ENCODE measurements around the gene ZNF425.
"Not testable (repeated sequence)": the region's sequence is repeated elsewhere in the genome, so short reads cannot be mapped to it uniquely, and the experiment has no call there.

Gene ZNF425

DNA sequence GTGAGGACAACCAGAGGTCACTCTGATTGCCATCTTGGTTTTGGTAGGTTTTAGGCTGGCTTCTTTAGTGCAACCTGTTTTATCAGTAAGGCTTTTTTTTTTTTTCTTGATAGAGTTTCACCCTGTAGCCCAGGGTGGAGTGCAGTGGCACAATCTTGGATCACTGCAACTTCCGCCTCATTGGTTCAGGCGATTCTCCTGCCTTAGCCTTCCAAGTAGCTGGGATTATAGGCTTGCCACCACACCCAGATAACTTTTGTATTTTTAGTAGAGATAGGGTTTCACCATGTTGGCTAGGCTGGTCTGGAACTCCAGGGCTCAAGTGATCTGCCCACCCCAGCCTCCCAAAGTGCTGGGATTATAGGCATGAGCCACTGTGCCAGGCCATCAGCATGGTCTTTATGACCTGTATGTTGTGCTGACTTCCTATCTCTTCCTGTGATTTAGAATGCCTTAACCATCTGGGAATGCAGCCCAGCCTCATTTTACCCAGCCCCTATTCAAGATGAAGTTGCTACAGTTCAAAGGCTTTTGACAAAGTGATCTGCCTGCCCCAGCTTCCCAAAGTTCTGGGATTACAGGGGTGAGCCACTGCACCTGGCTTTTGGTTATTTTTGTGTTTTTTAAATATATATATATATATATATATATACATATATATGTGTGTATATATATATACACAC, 7.0 kb upstream of the ZNF425 start:
- DNase-seq: no peak

DNA sequence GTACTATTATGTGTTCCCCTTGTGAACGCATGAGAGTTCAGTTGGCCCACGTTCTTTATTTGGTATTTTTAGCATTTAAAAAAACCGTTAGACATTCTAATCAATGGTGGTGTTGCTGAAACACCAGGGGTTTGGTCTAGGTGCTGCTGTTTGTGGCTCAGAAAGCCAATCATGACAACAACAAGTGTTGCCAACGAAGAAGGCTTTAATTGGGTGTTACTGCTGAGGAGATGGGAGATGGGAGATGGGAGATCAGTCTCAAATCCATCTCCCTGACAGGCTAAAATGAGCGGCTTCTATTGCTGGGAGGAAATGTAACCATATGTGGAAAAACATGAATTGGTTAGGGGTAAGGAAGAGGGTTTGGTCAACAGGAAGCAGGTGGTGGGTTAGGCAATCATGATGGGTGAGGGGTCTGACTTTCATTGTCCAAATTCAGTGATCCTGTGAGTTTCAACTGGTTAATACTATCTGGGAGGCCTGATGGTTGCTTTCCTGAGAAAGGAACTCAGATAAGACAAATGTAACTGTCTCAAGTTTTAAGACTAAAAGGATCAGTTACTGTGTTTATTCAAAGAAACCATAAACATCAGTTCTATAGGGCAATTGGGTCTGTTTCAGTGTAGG, 4.6 kb upstream of the ZNF425 start:
- no peak for DNase-seq

DNA sequence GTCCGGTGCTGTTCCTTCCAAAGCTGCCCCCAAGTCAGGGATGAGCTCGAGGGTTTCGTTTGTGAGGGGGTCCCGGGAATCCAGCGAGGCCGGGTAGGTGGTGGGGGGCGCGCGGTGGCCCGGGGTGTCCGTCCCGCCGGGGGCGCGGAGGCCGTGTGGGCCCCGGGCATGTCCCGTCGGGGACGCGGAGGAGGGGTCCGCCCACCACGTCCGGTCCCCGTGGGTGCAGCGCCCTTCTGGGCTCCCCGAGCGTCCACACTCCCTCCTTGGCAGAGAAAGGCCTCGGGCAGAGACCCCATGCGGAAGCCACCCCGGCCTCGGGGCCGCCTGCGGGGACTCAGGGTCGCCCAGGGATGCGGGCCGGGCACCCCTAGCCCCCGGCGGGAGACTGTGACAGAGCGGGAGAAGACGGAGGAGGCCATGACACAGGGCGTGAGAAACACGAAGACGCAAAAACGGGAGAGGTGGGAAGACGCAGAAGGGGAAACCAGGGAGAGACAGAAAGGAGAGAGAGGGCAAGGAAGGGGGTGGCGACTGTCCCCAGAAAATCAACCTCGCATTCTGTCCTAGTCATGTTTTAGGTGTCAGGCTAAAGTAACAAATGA, 640 bp upstream of the ZNF425 start:
- DNase-seq: no peak

DNA sequence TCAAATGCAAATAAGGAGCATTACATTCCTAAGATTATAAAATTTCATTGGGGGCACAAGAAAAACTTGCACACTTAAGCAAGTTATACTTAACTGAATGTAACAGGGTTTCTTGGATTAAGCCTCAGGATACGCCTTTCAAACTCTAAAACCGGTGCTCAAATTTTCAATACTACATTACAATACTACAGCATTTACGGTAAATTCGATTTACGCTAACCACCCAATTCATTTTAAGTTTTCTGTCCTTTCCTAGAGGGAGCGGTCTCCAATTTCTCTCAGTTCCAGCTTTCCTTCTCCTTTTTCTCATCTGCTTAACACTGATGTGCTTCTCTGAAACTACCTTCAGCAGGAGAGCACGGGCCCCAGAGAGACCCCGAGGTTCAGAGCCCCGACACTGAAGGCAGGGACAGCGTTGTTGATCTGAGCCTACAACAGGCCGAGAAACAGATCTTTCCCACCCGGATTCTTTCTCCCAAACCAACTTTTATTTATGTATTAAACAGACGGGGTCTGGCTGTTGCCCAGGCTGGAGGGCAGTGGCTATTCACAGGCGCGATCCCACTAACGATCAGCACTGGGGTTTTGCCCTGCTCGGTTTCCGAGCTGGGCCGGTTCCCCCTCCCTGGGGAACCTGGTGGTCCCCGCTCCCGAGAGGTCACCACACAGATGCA, 798 bp downstream of the ZNF425 start:
- no peak for DNase-seq

DNA sequence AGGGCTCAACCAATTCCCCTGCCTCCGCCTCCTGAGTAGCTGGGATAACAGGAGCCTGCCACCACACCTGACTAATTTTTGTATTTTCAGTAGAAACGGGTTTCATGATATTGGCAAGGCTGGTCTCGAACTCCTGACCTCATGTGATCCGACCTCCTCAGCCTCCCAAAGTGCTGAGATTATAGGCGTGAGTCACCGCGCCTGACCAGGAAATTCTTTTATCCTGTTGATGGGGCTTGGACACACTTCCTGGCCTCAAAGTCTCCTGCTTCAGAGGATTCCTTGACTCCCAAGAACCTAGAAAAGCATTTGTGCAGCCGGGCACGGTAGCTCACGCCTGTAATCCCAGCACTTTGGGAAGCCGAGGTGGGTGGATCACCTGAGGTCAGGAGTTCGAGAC, 16.2 kb downstream of the ZNF425 start:
- no peak for DNase-seq

DNA sequence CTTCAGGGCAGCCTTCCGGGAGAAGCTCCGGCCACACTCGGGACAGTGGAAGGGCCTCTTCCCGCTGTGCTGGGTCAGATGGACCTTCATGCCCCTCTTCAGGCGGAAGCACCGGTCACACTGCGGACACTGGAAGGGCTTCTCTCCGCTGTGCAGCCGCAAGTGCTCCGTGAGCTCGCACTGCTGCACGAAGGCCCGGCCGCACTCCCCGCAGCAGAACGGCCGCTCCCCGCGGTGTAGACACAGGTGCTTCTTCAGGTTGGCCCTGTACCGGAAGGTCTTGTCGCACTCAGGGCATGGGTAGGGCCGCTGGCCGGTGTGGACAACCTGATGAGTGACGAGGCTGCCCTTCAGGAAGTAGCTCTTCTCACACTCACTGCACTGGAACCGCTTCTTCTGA, 21.4 kb downstream of the ZNF425 start:
- no peak for DNase-seq

DNA sequence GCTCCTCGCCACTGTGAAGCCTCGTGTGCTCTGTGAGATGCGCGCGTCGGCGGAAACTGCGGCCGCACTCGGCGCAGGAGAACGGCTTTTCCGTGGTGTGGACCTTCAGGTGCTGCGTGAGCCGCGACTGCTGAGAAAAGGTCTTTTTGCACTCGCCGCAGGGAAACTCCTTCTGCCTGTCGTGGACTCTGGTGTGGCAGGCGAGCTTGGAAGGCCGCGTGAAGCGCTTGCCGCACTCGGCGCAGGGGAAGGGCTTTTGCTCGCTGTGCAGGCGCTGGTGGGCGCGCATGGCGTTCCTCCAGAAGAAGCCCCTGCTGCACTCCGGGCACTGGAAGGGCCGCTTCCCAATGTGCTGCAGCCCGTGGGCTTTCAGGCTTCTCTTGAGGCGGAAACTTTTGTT, 21.9 kb downstream of the ZNF425 start:
- DNase-seq: no peak

DNA sequence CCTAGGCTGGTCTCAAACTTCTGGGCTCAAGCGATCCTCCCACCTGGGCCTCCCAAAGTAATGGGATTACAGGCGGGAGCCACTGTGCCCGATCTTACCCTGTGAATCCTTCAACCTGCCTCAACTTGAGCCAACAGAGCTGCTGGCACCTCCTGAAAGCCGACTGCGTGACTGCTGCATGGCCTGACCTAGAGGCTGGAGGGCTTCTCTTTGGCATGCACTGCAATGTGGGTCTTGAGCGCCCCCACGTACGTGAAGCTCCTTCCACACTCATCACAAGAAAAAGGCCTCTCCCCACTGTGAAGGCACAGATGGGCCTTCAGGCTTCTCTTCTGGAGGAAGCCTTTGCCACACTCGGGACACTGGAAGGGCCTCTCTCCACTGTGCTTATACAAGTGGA, 22.7 kb downstream of the ZNF425 start:
- no peak for DNase-seq

DNA sequence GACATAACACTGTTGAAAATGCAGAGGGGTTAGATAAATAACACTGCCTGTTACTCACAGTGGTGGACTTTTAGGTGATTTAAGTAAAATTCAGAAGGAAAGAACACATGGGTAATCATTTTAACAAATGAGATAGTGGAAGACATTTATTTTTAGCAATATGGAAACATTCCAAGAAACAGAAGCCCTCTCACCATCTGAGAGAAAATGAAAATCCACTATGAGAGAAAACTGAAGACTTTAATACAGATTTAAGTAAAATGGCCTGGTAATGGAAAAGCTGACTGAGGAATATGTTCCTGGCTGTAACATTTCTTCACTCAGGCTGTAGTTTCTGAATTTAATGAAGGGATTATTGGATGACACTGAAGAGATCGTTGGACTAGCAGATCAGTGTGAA, 23.5 kb downstream of the ZNF425 start:
- DNase-seq: no peak

DNA sequence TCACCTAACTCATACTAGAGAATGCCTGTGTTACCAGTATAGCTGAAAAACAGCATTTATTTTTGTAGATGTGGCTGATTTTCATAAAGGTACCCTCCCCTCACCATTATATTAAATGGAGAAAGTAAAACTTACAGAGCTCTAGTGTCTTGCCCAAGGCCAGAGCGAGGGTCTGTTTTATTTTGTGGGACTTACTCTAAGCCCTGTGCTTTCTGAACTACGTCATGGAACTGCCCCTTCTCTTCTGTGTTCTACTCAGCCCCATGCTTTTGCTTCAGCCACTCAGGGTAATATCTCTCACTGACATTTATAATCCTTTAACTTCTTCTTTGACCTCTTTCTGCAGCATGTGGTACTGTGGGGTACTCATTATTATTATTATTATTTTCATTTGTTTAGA, 25.3 kb downstream of the ZNF425 start:
- no peak for DNase-seq

DNA sequence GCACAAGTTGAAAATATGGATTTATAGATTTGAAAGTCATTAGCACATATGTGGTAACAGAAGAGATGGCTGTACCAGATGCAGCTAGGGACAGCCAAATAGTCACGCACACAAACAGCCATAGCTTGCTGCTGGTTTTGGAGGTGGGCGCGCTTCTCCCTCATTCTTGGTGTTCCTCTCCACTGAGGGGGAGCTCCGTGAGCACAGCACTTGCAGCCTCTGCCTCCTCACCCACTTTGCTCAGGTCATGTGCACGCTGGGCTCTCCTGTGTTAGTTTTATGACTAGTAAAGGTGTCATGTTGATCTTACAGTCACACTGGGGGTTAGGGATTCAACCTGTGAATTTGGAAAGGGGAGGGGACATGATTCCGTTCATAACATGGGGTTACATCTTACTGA, 27.1 kb downstream of the ZNF425 start:
- DNase-seq: no peak

DNA sequence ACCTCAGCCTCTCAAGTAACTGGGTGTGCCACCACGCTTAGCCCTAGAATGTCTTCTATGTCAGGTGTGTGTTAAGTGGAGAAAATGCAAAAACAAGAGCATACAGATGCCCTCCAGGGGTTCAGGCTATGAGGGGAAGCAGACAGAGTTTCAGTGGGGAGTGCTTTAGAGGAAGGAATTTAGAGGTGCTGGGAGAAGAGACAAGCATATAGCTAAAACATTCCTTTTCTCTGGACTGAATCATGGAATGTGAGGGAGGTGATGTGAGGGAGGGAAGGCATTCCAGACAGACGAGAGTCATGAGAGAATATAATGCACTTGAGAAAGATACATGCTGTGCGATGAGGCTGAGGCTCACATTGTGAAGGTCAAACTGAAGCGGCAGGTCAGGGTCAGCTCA, 29.0 kb downstream of the ZNF425 start:
- DNase-seq: no peak

DNA sequence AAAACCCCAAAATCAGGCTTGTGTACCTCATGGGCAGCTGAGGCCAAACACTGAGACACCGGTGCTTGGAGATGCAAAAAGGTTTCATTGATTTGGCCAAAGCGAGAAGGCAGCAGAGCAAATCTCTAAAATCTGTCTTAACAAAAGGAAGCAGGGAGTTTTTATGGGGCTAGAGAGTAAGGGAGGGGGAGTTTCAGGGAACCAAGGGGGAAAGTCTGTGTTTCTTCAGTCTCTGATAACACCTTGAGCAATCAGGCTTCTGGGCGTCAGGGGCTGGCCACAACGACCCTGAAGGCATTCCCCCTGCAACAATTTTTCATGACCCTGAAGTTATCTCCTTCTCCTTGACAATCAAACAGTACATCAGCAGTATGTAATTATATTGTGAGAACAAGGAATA, 32.9 kb downstream of the ZNF425 start:
- DNase-seq: no peak

DNA sequence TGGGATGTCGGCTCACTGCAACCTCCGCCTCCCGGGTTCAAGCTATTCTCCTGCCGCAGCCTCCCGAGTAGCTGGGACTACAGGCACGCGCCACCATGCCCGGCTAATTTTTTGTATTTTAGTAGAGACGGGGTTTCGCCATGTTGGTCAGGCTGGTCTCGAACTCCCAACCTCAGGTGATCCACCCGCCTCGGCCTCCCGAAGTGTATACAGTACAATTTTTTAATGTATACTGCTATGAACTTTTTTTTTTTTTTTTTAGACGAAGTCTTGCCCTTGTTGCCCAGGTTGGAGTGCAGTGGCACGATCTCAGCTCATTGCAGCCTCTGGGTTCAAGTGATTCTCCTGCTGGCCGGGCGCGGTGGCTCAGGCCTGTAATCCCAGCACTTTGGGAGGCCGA, 33.9 kb downstream of the ZNF425 start:
- DNase-seq: not testable (repeated sequence)

DNA sequence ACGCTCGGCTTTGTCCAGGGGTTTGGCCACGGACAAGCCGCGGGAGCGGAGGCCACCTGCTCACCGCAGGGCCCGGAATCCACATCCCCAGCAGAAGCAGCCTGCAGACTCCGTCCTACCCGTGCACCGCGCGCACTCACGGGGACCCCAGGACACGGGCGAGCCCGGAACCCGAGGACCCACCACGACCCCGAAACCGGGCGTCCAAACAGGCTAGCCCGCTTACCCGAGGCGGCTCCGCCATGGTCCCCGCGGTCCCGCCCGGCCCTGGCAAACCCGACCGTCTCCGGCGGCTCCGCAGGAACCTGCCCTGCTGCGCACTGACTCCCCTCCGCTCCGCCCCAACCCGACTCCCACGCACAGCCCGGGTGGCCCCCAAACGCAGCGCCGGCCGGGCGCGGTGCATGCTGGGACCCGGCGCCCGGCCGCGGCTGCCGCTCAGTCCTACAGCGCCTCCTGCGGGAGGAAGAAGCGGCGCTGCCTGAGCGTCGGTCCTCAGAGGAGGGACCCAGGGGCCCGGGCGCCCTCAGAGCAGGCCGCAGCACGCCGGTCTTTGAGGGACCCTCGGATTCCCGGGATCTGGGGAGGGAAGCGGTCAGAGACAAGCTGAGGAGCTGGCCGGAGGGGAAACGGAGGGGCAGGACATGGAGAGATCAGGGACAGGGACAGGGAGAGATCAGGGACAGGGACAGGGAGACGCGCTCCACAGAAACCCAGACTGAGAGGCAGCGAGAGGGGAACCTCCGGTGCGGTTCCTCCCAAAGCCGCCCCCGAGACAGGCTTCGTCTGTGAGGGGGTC, 35.5 kb downstream of the ZNF425 start, which contains the start of gene ZNF786:
TSS of gene ZNF786 (minus strand) at position 322 of the 799 bp plus-strand sequence. CDS start at position 244, 78 bp downstream.
- DNase-seq: peak; percentile 51

DNA sequence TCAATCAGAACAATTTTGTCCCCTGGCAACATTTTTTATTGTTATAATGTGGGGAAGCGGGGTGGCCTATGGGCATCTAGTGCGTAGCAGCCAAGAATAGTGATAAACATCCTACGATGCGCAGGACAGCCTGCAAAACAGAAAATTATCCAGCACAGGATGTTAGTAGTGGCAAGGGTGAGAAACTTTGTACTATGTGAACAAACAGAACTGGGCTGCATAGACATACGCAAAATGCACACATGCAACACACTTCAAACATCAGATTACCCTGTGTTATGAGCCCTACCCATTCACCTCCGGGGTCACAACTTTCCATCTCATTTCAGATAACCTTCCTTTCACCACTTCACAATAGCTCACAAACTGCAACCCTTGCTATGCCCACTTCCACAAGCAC, 38.7 kb downstream of the ZNF425 start:
- DNase-seq: no peak

DNA sequence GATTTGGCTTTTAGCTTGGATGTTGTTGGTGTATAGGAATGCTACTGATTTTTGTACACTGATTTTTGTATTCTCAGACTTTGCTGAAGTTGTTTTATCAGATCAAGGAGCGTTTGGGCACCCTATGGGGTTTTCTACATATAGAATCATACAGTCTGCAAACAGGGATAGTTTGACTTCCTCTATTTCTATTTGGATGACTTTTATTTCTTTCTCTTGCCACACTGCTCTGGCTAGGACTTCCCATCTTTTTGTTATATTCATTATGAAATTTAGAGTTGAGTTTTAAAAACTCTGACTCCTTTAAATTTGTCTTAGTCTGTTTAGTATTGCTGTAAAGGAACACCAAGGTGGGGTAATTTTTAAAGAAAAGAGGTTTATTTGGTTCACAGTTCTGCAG, 40.3 kb downstream of the ZNF425 start:
- no peak for DNase-seq

DNA sequence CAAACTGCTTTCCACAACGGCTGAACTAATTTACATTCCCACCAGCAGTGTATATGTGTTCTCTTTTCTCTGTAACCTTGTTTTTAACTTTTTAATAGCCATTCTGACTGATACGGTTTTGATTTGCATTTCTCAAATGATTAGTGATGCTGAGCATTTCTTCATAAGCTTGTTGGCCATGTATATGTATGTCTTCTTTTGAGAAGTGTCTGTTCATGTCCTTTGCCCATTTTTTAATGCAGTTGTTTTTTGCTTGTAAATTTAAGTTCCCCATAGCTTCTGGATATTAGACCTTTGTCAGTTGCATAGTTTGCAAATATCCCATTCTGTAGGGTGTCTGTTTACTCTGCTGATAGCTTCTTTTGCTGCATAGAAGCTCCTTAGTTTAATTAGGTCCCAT, 41.7 kb downstream of the ZNF425 start:
- DNase-seq: no peak

DNA sequence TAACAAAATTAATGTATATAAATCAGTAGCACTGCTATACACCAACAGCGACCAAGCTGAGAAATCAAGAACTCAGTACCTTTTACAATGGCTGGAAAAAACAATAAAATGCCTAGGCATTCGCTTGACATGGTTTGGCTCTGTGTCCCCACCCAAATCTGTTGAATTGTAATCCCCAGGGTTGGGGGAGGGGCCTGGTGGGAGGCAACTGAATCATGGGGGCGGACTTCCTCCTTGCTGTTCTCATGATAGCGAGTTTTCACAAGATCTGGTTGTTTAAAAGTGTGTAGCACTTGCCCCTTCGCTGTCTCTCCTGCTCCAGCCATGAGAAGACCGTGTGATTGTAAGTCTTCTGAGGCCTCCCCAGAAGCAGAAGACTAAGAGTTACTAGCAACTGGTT, 44.2 kb downstream of the ZNF425 start:
- no peak for DNase-seq

DNA sequence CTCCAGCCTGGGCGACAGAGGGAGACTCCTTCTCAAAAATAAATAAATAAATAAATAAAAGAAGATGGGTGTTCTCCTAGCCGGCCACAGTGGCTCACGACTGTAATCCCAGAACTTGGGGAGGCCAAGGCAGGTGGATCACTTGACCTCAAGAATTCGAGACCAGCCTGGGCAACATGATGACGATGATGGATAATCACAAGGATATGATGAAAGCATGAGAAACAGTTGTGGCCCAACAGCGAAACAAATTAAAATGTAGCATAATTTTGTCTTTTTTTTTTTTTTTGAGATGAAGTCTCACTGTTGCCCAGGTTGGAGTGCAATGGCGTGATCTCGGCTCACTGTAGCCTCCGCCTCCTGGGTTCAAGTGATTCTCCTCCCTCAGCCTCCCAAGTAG, 48.5 kb downstream of the ZNF425 start:
- no peak for DNase-seq

DNA sequence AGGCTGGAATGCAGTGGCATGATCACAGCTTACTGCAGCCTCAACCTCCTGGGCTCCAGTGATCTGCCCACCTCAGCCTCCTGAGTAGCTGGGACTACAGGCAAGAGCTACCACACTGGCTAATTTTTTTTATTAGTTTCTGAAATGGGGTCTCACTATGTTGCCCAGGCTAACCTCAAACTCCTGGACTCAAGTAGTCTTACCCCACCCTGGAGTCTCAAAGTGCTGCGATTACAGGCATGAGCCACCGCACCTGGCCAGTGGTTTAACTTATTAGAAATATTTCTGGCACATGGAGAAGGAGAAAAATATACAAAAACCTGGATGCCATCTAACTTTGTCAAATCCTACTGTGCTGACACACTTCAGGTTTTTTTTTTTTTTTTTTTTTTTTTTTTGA, 50.8 kb downstream of the ZNF425 start:
- DNase-seq: no peak

DNA sequence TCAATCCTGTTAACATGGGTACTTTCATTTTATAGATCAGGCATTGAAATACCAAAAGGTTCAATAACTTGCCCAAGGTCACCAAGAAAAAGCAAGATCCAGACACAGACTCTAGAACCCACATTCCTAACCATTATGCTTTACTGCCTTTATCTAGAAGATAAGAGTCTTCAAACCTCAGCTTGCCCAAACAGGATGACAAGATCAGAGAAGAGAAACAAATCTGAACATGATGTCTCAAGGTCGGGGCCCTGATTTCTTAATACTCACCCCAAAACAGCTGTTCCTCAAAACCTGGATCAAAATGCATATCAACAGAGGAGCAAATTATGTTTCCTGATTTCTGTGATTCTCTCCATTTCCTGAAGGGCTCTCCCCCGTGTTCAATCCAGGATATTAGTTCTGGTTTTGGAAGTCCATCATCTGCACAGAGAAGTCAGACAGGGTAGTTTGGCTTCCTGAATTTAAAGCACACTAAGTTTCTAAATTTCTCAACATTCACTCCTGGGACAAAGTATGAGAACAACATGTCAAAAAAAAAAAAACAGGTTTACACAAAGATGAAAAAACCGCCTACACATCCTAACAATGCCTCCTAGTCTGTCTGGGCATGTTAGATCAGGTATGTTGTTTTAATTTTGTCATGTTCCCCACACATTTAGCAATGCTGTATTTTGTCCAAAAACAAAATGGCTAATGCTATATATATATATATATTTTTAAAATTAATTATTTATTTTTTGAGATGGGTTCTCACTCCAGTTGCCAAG, 51.8 kb downstream of the ZNF425 start:
- no peak for DNase-seq

DNA sequence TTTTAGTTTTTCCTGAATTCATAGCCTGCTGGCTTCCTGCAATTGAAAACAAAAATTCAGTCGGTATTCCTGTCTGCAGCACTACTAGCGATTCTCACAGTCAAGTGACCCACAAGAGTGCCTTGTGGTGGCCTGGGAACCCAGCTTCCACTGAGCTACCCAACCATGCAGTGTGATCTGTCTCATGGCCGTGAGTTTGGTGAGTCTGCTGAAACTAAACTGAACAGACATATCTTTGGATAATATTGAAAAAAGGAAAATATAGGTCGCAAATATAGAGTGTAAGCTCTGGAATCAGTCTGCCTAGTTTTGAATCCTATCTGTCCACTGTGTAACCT, 53.7 kb downstream of the ZNF425 start:
- no peak for DNase-seq
